ENCODE results near the gene DNAJB6.

DNA sequence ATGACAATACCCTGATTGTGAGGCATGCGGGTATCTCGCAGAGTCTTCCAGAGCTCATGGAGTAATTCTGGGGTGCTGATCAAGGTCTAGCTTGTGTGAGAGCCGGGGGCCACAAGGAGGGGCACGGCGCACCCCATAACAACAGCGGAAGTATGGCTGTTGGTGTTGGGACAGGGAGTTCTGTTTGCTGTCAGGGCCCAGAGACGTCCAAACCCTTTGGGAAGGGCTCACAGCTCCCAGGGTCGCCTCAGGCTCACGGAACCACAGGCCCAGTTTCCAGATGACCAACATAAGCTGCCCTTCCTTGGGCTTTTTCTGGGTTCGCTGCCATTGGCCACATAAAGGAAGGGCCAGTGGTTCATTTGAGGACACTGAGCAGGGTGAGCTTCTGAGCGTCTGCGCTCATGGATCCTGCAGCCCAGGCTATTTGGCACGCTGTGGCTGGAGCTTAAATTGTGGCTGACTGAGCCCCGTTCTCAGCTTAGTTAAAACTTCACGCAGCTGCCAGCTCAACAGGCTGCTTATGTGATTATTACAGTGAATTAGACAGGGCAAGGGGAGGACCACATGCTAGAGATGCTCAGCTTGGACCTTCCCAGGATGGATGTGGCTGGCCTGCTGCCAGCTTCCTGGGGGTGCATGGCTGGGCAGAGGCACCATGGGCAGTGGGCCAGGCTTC is 92.3 kb downstream of the DNAJB6 start:
- TF ChIP-seq, protein P1, sequence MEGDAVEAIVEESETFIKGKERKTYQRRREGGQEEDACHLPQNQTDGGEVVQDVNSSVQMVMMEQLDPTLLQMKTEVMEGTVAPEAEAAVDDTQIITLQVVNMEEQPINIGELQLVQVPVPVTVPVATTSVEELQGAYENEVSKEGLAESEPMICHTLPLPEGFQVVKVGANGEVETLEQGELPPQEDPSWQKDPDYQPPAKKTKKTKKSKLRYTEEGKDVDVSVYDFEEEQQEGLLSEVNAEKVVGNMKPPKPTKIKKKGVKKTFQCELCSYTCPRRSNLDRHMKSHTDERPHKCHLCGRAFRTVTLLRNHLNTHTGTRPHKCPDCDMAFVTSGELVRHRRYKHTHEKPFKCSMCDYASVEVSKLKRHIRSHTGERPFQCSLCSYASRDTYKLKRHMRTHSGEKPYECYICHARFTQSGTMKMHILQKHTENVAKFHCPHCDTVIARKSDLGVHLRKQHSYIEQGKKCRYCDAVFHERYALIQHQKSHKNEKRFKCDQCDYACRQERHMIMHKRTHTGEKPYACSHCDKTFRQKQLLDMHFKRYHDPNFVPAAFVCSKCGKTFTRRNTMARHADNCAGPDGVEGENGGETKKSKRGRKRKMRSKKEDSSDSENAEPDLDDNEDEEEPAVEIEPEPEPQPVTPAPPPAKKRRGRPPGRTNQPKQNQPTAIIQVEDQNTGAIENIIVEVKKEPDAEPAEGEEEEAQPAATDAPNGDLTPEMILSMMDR (IDR thresholded peaks at IDR 0.05): no peak
- TF ChIP-seq POLR2A (IDR thresholded peaks at IDR 0.05) (no peak), EP300 (IDR thresholded peaks at IDR 0.05) (no peak)

All from suprapubic skin (tissue), 3 donors.